Left forelimb (tissue), 1 donor: ENCODE results near the gene BPIFB2.

ENCODE experiments used
- DNase-seq: peaks from one replicate; pipeline ENCODE4 v3.0.0-alpha.2; 2018; ENCODE audit warnings: low spot score

The BPIFB2 gene

GRCh38 chr20:33006776-33007375 lies 628 bp upstream of the BPIFB2 start:
- no peak for DNase-seq

GRCh38 chr20:33008336-33009213 lies 1.1 kb downstream of the BPIFB2 start:
- DNase-seq: no peak

- no peak for DNase-seq
Measured at GRCh38 chr20:33009214-33010132, 2.0 kb downstream of the BPIFB2 start.

- DNase-seq: no peak
Measured at GRCh38 chr20:33010133-33010504, 2.6 kb downstream of the BPIFB2 start.

DNA sequence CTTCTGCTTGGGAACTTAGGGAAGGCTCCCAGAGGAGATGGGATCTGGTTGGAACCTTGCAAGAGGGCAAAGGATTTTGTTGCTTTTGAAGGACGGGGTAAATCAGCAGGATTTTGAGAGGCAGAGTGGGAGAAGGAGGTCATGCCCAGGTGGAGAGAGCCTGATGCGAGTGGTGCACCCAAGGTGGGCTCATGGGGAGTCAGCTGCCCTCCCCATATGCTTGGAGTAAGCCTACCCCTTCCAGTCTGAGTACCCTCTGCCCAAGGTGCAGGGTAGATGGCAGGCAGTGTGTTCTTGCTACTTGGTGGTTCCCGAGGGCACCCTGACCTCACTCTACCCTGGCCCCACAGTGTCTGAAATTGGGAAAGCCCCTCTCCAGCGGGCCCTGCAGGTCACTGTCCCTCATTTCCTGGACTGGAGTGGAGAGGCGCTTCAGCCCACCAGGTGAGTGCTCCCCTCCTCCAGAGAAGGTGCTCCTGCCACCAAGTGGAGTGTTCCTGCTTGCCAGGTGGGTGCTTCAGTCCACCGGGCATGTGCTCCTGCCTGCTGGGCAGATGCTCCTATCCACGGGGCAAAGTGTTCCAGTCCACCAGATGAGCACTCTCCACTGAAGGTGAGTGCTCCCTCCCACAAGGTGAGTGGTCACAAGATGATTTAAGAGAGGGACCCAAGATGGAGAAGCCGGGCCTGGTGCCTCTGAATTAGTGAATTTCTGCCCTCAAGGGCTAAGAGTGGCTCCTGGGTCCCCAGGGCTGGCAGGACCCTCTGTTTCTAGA lies 3.4 kb downstream of the BPIFB2 start:
- DNase-seq: no peak

DNA sequence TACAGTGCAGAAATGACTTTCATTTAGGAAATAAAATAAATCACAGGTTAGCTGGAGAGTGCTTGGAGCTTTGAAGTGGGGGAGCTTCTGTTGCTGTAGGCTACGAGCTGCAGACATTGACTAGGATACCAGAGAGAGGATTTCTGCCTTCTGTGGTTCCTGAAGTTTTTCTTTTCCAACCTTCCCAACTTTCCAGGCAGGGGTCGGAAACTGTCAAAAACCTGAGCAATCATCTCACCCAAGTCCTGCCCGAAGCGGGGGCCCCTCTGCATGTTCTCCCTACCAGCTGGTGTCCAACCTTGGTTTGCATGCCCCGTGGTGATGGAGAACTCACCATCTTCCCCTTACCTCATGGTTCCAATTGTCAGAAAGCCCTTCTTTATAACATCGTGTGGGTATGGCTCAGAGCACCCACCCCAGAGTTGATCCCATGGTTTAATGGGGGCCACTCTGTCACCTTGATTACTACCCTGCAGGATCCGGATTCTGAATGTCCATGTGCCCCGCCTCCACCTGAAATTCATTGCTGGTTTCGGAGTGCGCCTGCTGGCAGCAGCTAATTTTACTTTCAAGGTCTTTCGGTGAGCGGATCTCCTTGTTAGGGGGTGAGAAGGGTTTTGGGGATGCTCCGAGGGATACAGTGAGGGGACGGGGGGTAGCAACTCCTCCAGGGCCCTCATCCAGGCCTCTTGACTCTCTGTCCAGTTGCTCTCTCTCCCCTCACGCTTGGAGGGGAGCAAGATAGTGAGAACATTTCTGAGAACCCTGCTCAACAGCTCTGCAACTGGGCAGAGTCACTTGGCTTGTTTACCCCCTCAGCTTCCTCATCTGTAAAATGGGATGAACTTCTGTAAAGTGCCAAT lies 5.1 kb downstream of the BPIFB2 start:
- no peak for DNase-seq

- no peak for DNase-seq
Measured at GRCh38 chr20:33013701-33014326, 6.3 kb downstream of the BPIFB2 start.

GRCh38 chr20:33014336-33015113 lies 7.0 kb downstream of the BPIFB2 start:
- no peak for DNase-seq

GRCh38 chr20:33015114-33015484 lies 7.6 kb downstream of the BPIFB2 start:
- no peak for DNase-seq

DNA sequence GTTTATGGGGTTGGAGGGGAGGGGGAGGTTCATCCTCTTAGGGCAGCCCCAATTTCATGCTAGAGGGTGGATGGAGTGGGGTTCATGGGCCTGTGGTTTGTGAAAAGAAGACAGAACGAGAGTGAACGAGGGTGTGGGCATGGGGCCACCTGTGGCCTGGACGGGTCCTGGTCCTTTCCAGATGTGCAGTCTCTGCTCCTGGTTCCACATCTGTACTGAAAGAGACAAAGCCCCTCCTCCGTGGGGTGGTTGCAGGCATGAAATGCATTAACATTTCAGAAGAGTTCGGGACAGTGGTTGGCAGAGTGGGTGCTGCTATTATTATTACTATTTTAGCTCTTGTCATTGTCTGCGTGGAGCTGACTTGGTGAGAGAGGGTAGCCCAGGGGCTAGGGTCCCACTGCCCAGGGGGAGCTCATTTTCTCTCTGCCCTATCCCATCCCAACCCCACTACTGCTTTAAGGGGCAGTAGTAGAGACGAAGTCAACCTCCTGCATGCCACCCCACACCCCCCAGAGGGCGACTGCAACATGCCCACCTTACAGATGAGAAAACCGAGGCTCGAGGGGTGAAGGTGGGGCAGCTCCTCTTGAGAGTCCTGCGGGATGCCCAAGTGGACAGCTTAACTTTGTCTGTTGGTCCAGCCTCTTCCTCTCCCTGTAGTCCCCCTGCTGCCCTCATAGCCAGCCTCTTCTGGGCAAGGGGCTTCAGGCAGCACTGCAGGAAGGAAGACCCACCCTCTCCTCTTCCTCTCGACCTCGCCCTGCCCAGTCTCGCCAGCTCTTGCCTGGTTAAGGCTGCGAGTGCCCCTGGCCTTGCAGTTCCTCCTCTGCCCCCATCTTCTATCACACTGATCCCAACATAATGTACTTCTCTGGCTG lies 8.4 kb downstream of the BPIFB2 start:
- DNase-seq: no peak

DNA sequence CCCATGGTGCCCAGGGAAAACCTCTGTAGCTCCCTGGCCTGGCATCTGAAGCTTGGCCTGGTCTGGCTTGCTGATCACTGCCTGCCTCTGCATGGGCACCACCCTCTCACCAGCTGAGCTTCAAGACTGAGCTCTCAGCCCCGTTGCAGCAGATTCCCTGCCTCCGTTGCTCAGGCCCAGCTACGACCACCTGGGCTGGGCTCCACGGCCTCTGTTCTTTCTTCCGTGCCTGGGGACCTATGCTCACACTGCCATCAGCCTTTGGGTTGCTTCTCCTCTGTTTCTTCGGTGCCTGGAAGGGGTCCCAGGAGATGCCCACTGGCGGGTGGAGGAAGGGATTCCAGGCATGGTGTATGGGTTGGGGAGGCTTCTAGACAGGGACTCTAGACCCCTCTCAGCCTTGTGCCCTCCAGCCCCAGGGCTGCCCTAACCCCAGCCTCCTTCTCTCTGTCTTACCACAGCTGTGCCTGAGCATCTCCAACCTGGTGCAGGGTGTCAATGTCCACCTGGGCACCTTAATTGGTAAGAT lies 9.1 kb downstream of the BPIFB2 start:
- DNase-seq: no peak

- DNase-seq: no peak
Measured at GRCh38 chr20:33017542-33017941, 10.0 kb downstream of the BPIFB2 start.

GRCh38 chr20:33018169-33018931 lies 10.8 kb downstream of the BPIFB2 start:
- no peak for DNase-seq

DNA sequence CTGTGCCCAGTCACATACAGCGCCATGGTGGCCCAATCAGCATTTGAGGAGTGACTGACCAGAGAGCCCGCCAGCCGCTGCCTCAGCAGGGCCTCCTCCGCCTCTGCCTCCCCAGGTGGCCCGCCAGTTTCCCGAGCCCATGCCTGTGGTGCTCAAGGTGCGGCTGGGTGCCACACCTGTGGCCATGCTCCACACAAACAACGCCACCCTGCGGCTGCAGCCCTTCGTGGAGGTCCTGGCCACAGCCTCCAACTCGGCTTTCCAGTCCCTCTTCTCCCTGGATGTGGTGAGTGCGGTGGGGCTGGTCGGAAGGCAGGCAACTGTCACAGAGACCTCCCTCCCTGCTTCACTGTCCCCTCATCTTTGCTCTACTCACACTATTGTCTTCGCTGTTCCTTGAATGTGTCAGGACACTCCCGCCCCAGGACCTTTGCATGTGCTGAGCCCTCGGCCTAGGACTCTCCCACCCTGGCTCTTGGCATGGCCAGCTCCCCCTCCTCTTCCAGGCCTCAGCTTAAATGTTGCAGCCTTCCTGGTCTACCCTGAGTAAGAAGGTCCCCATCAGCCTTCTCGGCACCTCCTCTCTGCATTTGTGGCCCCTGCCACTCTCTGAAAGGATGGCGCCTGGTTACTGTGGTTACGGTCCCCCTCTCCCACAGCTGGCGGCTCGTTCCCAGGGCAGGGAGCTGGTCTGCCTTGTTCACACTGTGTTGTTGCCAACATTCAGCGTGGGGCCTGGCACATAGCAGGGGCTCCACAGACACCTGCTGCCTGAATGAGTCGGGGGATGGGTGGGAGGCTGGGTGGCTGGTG lies 12.2 kb downstream of the BPIFB2 start:
- DNase-seq: no peak

DNA sequence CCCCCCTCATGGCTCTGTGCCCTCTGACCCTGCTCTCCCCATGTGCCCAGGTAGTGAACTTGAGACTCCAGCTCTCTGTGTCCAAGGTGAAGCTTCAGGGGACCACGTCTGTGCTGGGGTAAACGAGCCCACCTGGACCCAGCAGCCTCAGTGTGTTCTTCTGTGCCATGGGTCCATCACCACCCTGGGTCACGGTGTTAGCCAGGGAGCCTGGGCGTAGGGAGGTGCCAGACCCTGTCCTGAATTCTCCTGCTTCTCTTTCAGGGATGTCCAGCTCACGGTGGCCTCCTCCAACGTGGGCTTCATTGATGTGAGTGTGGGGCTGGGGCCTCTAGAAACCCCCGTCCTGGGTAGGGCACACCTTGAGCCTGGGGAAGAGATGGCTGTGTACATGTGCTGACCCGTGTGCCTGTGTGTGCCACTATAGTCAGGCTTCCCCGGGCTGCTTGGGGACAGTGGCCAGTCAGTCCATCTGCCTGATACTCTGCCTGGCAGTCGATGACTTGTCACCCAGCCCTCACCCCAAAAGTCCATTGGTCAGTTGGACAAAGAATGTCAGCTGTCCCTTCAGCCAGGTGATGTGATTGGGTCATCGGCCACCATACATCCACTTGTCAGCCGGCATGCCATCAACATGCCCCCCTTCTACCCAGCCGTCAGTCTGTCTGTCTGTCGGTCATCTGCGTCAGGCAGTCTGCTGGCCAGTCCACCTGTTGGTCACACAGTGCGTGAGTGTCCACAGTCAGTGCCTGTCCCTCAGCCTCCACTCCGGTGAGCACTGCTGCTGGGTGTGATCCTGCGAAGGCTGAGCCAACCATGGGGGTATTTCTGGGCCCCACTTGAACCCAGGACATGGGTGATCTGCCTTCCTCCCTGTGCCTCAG lies 13.0 kb downstream of the BPIFB2 start:
- no peak for DNase-seq

DNA sequence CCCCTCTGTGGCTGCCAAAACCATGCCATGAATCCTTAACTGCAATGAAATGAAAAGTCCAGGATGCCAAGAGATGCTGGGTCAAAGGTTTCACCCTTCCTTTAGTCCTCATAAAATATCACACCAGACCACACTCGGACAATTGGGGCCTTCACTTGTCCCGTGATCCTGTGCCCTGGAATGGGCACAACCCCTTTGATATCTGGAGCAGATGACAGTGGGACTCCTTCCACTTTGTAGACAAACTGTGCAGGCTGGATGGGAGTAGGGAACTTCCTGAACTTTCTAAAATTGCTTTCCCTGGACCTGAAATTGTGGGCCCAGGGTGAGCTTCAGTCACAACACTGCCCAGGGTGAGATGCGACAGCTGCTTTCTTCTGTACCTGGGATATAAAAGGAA lies 14.4 kb downstream of the BPIFB2 start:
- DNase-seq: no peak
